PC-3 (cell line): ENCODE results near the gene EIF2AK3. TPM values are rescaled to one million over a fixed set of nuclear protein-coding genes. Genes with fewer than 3 reads are reported as not detected.
"Not testable (repeated sequence)": the region's sequence is repeated elsewhere in the genome, so short reads cannot be mapped to it uniquely, and the experiment has no call there.

Experiments used
- ATAC-seq: fragments of 200-7000 bp; cut with Tn5 transposase; 2 replicates; pipeline ENCODE4 v1.9.1; 2020; ENCODE audit warnings: mild to moderate bottlenecking, moderate library complexity
- BruUV-seq: library from RNA; stranded (reverse); fragments of 400-500 nt; replicated peaks from 2 replicates; lab custom pipeline; 2021; lab: Mats Ljungman, UMichigan
- CTCF ChIA-PET: fragments of 300-600 bp; sonication (Branson Sonifier 250); formaldehyde crosslinking; loops from one replicate; lab custom pipeline; 2022; ENCODE audit warnings: antibody characterized with exemption; lab: Charles Lee
- POLR2A ChIA-PET: fragments of 300-600 bp; sonication (Branson Sonifier 250); formaldehyde crosslinking; loops from one replicate; lab custom pipeline; 2022; ENCODE audit warnings: antibody characterized with exemption; ENCODE audit not compliant: unreplicated experiment; lab: Charles Lee
- DNase-seq: peaks from one replicate; pipeline ENCODE4 v3.0.0-alpha.2; 2015
- H2AFZ ChIP-seq: fragments of 300-600 bp; sonication (generic); 2 replicates; pipeline ENCODE4 v1.6.0; 2016; ENCODE audit warnings: antibody characterized with exemption, low read length
- H3F3A ChIP-seq: fragments of 300-600 bp; sonication (generic); one replicate; pipeline ENCODE4 v1.6.0; 2017; ENCODE audit warnings: antibody characterized with exemption, low read length, control low read depth, mild to moderate bottlenecking; ENCODE audit not compliant: unreplicated experiment
- H3K27ac ChIP-seq: fragments of 300-600 bp; sonication (generic); 2 replicates; pipeline ENCODE4 v1.5.1; 2016; ENCODE audit warnings: mild to moderate bottlenecking, low read length
- H3K27me3 ChIP-seq: fragments of 300-600 bp; sonication (generic); 2 replicates; pipeline ENCODE4 v1.6.1; 2016; ENCODE audit warnings: low read length, mixed read lengths
- H3K36me3 ChIP-seq: fragments of 300-600 bp; sonication (generic); 2 replicates; pipeline ENCODE4 v1.6.1; 2016; ENCODE audit warnings: low read depth, mixed run types, low read length, mixed read lengths
- H3K4me1 ChIP-seq: fragments of 300-600 bp; sonication (generic); 2 replicates; pipeline ENCODE4 v1.5.1; 2016; ENCODE audit warnings: low read length; ENCODE audit not compliant: insufficient read depth
- H3K4me2 ChIP-seq: fragments of 300-600 bp; sonication (generic); 2 replicates; pipeline ENCODE4 v1.6.0; 2016; ENCODE audit warnings: low read length
- H3K4me3 ChIP-seq: fragments of 300-600 bp; sonication (generic); 2 replicates; pipeline ENCODE4 v1.5.1; 2016; ENCODE audit warnings: mild to moderate bottlenecking, low read length, mixed read lengths
- H3K79me2 ChIP-seq: fragments of 300-600 bp; sonication (generic); 2 replicates; pipeline ENCODE4 v1.6.1; 2017; ENCODE audit warnings: low read length, mixed read lengths
- H3K9ac ChIP-seq: fragments of 300-600 bp; sonication (generic); 2 replicates; pipeline ENCODE4 v1.6.0; 2016; ENCODE audit warnings: mild to moderate bottlenecking, low read length
- H3K9me2 ChIP-seq: fragments of 300-600 bp; sonication (generic); replicated peaks from 2 replicates; pipeline ENCODE4 v1.6.1; 2016; ENCODE audit warnings: mixed run types, low read length, mixed read lengths
- H3K9me3 ChIP-seq: fragments of 300-600 bp; sonication (generic); 2 replicates; pipeline ENCODE4 v1.6.1; 2016; ENCODE audit warnings: low read length, mixed read lengths
- H4K20me1 ChIP-seq: fragments of 300-600 bp; sonication (generic); 2 replicates; pipeline ENCODE4 v1.6.1; 2016; ENCODE audit warnings: low read length, mixed read lengths
- EZH2 ChIP-seq: fragments of 300-600 bp; sonication (generic); IDR thresholded peaks from one replicate; pipeline ENCODE4 v1.6.1; 2017; ENCODE audit warnings: antibody characterized with exemption, mild to moderate bottlenecking, low read length; ENCODE audit not compliant: unreplicated experiment
- EZH2phosphoT487 ChIP-seq: fragments of 300-600 bp; sonication (generic); IDR thresholded peaks from 2 replicates; pipeline ENCODE4 v1.6.1; 2018; ENCODE audit warnings: mild to moderate bottlenecking, antibody characterized with exemption, low read length, borderline replicate concordance
- intact Hi-C: fragments of 100-400 bp; cut with micrococcal nuclease; formaldehyde crosslinking; loops from 2 replicates; pipeline ENCODE4 v1.9.0; 2023
- total RNA-seq: library from RNA; depleted of rRNA; stranded (reverse); fragments of >200 nt; gene quantifications from 2 replicates; pipeline ENCODE4 v1.2.3, GENCODE V29; 2014
- TF ChIP-seq, protein P1 (sequence below): fragments of 300-600 bp; sonication (generic); conservative IDR thresholded peaks from 2 replicates; pipeline ENCODE4 v1.5.1; 2017; ENCODE audit warnings: antibody characterized with exemption, low read depth, mild to moderate bottlenecking, low read length

EIF2AK3 gene
- total RNA-seq, 1 experiment from 2014 or later = 10.7 TPM

DNA sequence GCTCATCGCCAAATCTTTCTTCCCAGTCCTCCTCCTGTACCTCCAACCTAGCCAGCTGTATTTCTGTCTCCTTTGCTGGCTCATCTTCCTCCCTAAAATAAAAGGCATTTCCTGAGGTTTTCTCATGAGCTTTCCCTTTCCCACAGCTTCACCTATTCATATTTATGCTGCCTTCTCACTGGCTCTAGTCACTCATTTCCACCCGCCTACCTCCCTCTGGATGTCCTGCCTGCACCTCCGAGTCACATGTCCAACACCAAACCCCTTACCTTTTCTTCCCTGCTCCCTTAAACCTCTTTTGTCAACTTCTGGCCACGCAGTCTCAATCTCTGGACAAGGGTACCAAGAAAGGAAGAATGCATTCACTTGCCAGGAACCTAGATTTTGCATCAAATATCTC, 2.8 kb downstream of the EIF2AK3 start:
- POLR2A ChIA-PET = no interaction called here
- Histone ChIP-seq H2AFZ (no peak overlapping the region), H3K4me1 (peaks cover 22% of the 10 kb centered on the region), H3K4me3 (no peak overlapping the region; the same call in 1 of the 2 replicates), H3K9me2 (no peaks in the 10 kb centered on the region), H3K27ac (no peak overlapping the region), H3F3A (no peaks in the 10 kb centered on the region), H3K4me2 (peak overlapping the region; percentile 84; the same call in 1 of the 2 replicates), H3K36me3 (no peaks in the 10 kb centered on the region), H3K79me2 (peaks cover 67% of the 10 kb centered on the region), H3K9me3 (no peaks in the 10 kb centered on the region), H4K20me1 (peaks cover 5% of the 10 kb centered on the region; the same call in 1 of the 2 replicates), H3K27me3 (no peaks in the 10 kb centered on the region), H3K9ac (no peak overlapping the region)
- no peak for ATAC-seq
- CTCF ChIA-PET = no interaction called here
- TF ChIP-seq, protein P1, sequence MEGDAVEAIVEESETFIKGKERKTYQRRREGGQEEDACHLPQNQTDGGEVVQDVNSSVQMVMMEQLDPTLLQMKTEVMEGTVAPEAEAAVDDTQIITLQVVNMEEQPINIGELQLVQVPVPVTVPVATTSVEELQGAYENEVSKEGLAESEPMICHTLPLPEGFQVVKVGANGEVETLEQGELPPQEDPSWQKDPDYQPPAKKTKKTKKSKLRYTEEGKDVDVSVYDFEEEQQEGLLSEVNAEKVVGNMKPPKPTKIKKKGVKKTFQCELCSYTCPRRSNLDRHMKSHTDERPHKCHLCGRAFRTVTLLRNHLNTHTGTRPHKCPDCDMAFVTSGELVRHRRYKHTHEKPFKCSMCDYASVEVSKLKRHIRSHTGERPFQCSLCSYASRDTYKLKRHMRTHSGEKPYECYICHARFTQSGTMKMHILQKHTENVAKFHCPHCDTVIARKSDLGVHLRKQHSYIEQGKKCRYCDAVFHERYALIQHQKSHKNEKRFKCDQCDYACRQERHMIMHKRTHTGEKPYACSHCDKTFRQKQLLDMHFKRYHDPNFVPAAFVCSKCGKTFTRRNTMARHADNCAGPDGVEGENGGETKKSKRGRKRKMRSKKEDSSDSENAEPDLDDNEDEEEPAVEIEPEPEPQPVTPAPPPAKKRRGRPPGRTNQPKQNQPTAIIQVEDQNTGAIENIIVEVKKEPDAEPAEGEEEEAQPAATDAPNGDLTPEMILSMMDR = no peak
- TF ChIP-seq EZH2 (no peak), EZH2phosphoT487 (no peak)
- intact Hi-C loops = no loop called here
- DNase-seq = no peak
- BruUV-seq = no TSS peak

DNA sequence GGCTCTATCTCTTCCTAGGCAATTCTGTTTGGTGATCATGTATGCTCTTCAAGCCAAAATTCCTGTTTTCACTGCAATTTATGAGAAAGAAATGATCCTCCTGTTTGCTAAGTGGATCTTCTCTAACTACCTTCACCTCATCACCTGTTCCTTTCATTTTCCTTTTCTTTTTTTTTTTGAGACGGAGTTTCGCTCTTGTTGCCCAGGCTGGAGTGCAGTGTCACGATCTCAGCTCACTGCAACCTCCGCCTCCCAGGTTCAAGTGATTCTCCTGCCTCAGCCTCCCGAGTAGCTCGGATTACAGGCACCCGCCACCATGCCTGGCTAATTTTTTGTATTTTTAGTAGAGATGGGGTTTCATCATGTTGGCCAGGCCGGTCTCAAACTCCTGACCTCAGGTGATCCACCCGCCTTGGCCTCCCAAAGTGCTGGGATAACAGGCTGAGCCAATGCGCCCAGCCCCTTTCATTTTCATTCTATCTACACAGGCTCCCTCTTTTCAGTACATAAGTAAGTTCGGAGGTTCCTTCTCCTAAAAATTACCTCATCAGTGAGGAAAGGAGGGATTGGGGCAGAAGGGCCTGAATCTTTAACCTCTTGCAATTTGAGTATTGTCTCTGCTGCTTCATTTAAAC, 3.3 kb downstream of the EIF2AK3 start:
- H3K27me3 ChIP-seq, BruUV-seq, ATAC-seq, H4K20me1 ChIP-seq, H3K36me3 ChIP-seq, H3F3A ChIP-seq, H2AFZ ChIP-seq, H3K9ac ChIP-seq, DNase-seq, H3K27ac ChIP-seq, H3K9me2 ChIP-seq, H3K4me2 ChIP-seq, CTCF ChIA-PET, POLR2A ChIA-PET, H3K9me3 ChIP-seq, H3K4me3 ChIP-seq, intact Hi-C loops: not testable (repeated sequence)
- peaks cover 21% of the 10 kb centered on the region for H3K4me1 ChIP-seq
- peaks cover 70% of the 10 kb centered on the region for H3K79me2 ChIP-seq

DNA sequence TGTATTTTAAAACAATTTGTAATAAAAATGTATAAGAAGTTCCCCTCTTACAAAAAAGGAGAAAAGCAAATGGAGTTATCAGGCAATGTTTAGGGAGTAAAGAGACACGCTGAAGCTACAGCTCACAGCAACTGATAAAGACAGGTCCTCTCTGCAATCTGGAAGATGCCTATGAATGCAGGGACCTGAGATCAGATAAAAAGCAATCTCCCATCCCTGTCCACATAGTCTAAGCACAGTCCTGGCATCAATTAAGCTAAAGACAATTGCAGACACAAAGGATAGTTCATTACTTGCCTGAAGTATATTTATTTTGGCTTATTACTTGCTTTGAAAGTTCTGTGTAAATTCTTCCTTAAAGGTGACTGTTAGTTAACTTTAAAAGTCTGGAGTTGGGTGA, 5.0 kb downstream of the EIF2AK3 start:
- Histone ChIP-seq H3F3A (no peaks in the 10 kb centered on the region), H3K79me2 (peaks cover 83% of the 10 kb centered on the region), H3K4me3 (no peak overlapping the region), H3K27ac (no peak overlapping the region), H3K4me1 (peaks cover 12% of the 10 kb centered on the region), H3K4me2 (no peak overlapping the region), H3K9me2 (no peaks in the 10 kb centered on the region), H3K9ac (no peak overlapping the region), H3K9me3 (no peaks in the 10 kb centered on the region), H2AFZ (no peak overlapping the region), H3K36me3 (no peaks in the 10 kb centered on the region), H3K27me3 (no peaks in the 10 kb centered on the region), H4K20me1 (peaks cover 5% of the 10 kb centered on the region; the same call in 1 of the 2 replicates)
- intact Hi-C loops = no loop called here
- ChIA-PET POLR2A (no interaction called here), CTCF (no interaction called here)
- DNase-seq (no peak), ATAC-seq (no peak)
- TF ChIP-seq EZH2 (no peak), EZH2phosphoT487 (no peak)
- TF ChIP-seq, protein P1 = no peak
- no TSS peak for BruUV-seq
